Parathyroid adenoma (tissue), 2 donors: ENCODE data around the gene ADORA2A.

Experiments
- H2AFZ ChIP-seq: fragments of 300-600 bp; sonication (generic); one replicate; pipeline ENCODE4 v1.7.0; 2017; ENCODE audit warnings: antibody characterized with exemption, mild to moderate bottlenecking
- H3K27ac ChIP-seq: fragments of 300-600 bp; sonication (generic); one replicate; pipeline ENCODE4 v1.7.0; 2017
- H3K27me3 ChIP-seq: fragments of 300-600 bp; sonication (generic); one replicate; pipeline ENCODE4 v1.7.0; 2017; ENCODE audit warnings: low read length; ENCODE audit not compliant: control insufficient read depth, insufficient read depth
- H3K36me3 ChIP-seq: fragments of 300-600 bp; sonication (generic); one replicate; pipeline ENCODE4 v1.7.0; 2017; ENCODE audit warnings: low read length; ENCODE audit not compliant: control insufficient read depth, insufficient read depth
- H3K4me1 ChIP-seq: fragments of 300-600 bp; sonication (generic); one replicate; pipeline ENCODE4 v1.7.0; 2017; ENCODE audit warnings: control low read depth
- H3K4me2 ChIP-seq: fragments of 300-600 bp; sonication (generic); one replicate; pipeline ENCODE4 v1.7.0; 2017; ENCODE audit warnings: low read length
- H3K4me3 ChIP-seq: fragments of 300-600 bp; sonication (generic); one replicate; pipeline ENCODE4 v1.7.0; 2017; ENCODE audit warnings: low read depth, low read length
- H3K79me2 ChIP-seq: fragments of 300-600 bp; sonication (generic); one replicate; pipeline ENCODE4 v1.7.0; 2017; ENCODE audit warnings: control low read depth
- H3K9ac ChIP-seq: fragments of 300-600 bp; sonication (generic); one replicate; pipeline ENCODE4 v1.7.0; 2017; ENCODE audit warnings: mild to moderate bottlenecking
- H3K9me3 ChIP-seq: fragments of 300-600 bp; sonication (generic); one replicate; pipeline ENCODE4 v1.7.0; 2017; ENCODE audit warnings: low read length; ENCODE audit not compliant: control insufficient read depth
- CTCF ChIP-seq: fragments of 300-600 bp; sonication (generic); IDR thresholded peaks from one replicate; pipeline ENCODE4 v1.7.0; 2017; ENCODE audit warnings: antibody characterized with exemption, mild to moderate bottlenecking
- donor health status: primary hyperparathyroidism.

ADORA2A gene

GRCh38 chr22:24416095-24416494 lies 11.3 kb upstream of the ADORA2A start:
- H3K4me1 ChIP-seq: no peaks in the 10 kb centered on the region
- H3K9me3 ChIP-seq: no peaks in the 10 kb centered on the region
- no peak overlapping the region for H3K9ac ChIP-seq
- no peak overlapping the region for H3K27ac ChIP-seq
- H3K4me3 ChIP-seq: no peak overlapping the region
- H3K36me3 ChIP-seq: no peaks in the 10 kb centered on the region
- no peaks in the 10 kb centered on the region for H3K79me2 ChIP-seq
- TF ChIP-seq CTCF: no peak
- no peak overlapping the region for H2AFZ ChIP-seq
- H3K4me2 ChIP-seq: no peak overlapping the region
- H3K27me3 ChIP-seq: no peaks in the 10 kb centered on the region

- H3K9me3 ChIP-seq: no peaks in the 10 kb centered on the region
- no peak overlapping the region for H3K27ac ChIP-seq
- TF ChIP-seq CTCF: no peak
- no peaks in the 10 kb centered on the region for H3K79me2 ChIP-seq
- H3K9ac ChIP-seq: no peak overlapping the region
- H3K4me2 ChIP-seq: no peak overlapping the region
- no peaks in the 10 kb centered on the region for H3K27me3 ChIP-seq
- no peak overlapping the region for H2AFZ ChIP-seq
- no peaks in the 10 kb centered on the region for H3K4me1 ChIP-seq
- H3K36me3 ChIP-seq: no peaks in the 10 kb centered on the region
- no peak overlapping the region for H3K4me3 ChIP-seq
Observed at GRCh38 chr22:24416611-24417010, 10.8 kb upstream of the ADORA2A start.

- TF ChIP-seq CTCF: no peak
- Histone ChIP-seq H3K27ac (no peak overlapping the region), H3K79me2 (no peaks in the 10 kb centered on the region), H3K4me1 (no peaks in the 10 kb centered on the region), H3K4me2 (no peak overlapping the region), H3K4me3 (no peak overlapping the region), H3K9ac (no peak overlapping the region), H3K9me3 (no peaks in the 10 kb centered on the region), H3K36me3 (no peaks in the 10 kb centered on the region), H3K27me3 (no peaks in the 10 kb centered on the region), H2AFZ (no peak overlapping the region)
Observed at GRCh38 chr22:24417200-24417599, 10.2 kb upstream of the ADORA2A start.

GRCh38 chr22:24417901-24418641 lies 9.3 kb upstream of the ADORA2A start:
- no peaks in the 10 kb centered on the region for H3K36me3 ChIP-seq
- no peaks in the 10 kb centered on the region for H3K27me3 ChIP-seq
- H3K4me2 ChIP-seq: no peak overlapping the region
- no peak overlapping the region for H3K27ac ChIP-seq
- TF ChIP-seq CTCF: no peak
- no peak overlapping the region for H3K9ac ChIP-seq
- H3K9me3 ChIP-seq: no peaks in the 10 kb centered on the region
- H2AFZ ChIP-seq: no peak overlapping the region
- H3K4me3 ChIP-seq: no peak overlapping the region
- no peaks in the 10 kb centered on the region for H3K79me2 ChIP-seq
- no peaks in the 10 kb centered on the region for H3K4me1 ChIP-seq

GRCh38 chr22:24418786-24419474 lies 8.5 kb upstream of the ADORA2A start:
- Histone ChIP-seq H3K79me2 (no peaks in the 10 kb centered on the region), H3K4me2 (no peak overlapping the region), H3K9me3 (no peaks in the 10 kb centered on the region), H3K9ac (no peak overlapping the region), H3K4me3 (no peak overlapping the region), H3K27me3 (no peaks in the 10 kb centered on the region), H2AFZ (no peak overlapping the region), H3K4me1 (no peaks in the 10 kb centered on the region), H3K36me3 (no peaks in the 10 kb centered on the region), H3K27ac (no peak overlapping the region)
- TF ChIP-seq CTCF: no peak
